GM23248 (cell line): ENCODE measurements around the gene EPB41L4B.

Experiments
- EZH2 ChIP-seq: fragments of 200-600 bp; sonication (generic); IDR thresholded peaks from 2 replicates; pipeline ENCODE4 v1.6.1; 2018; ENCODE audit warnings: antibody characterized with exemption, mild to moderate bottlenecking; ENCODE audit not compliant: insufficient read depth, poor library complexity, severe bottlenecking
- EZH2phosphoT487 ChIP-seq: fragments of 200-600 bp; sonication (generic); IDR thresholded peaks from 2 replicates; pipeline ENCODE4 v1.6.1; 2018; ENCODE audit warnings: antibody characterized with exemption, moderate library complexity, mild to moderate bottlenecking, low read depth; ENCODE audit not compliant: insufficient read depth

- TF ChIP-seq EZH2 (no peak), EZH2phosphoT487 (no peak)
Measured at GRCh38 chr9:109351032-109351431, 30.2 kb upstream of the EPB41L4B start.
